ENCODE measurements around the gene TAP1. TPM values are rescaled to one million over a fixed set of nuclear protein-coding genes. Genes with fewer than 3 reads are reported as not detected.

Gene TAP1, protein sequence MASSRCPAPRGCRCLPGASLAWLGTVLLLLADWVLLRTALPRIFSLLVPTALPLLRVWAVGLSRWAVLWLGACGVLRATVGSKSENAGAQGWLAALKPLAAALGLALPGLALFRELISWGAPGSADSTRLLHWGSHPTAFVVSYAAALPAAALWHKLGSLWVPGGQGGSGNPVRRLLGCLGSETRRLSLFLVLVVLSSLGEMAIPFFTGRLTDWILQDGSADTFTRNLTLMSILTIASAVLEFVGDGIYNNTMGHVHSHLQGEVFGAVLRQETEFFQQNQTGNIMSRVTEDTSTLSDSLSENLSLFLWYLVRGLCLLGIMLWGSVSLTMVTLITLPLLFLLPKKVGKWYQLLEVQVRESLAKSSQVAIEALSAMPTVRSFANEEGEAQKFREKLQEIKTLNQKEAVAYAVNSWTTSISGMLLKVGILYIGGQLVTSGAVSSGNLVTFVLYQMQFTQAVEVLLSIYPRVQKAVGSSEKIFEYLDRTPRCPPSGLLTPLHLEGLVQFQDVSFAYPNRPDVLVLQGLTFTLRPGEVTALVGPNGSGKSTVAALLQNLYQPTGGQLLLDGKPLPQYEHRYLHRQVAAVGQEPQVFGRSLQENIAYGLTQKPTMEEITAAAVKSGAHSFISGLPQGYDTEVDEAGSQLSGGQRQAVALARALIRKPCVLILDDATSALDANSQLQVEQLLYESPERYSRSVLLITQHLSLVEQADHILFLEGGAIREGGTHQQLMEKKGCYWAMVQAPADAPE
- 18.8 and 25.9 TPM in 2 replicates for total RNA-seq
- polyA plus RNA-seq, result 15.6 and 17.2 TPM in 2 replicates
- polyA plus RNA-seq (2011; cell fraction: cytosol; rRNA removed), result 14.7 and 16.3 TPM in 2 replicates
- polyA plus RNA-seq (2011; cell fraction: nucleus; rRNA removed), result 13.8 TPM in 2 replicates
- polyA plus RNA-seq (2012), result 31.2 and 34.9 TPM in 2 replicates
- 21.4 and 23.8 TPM in 2 replicates for polyA minus RNA-seq
- polyA minus RNA-seq (2011; cell fraction: cytosol; rRNA and poly(A)+ RNA removed), result 36.5 TPM
- polyA minus RNA-seq (2011; cell fraction: nucleus; rRNA and poly(A)+ RNA removed), result 3.1 and 4.5 TPM in 2 replicates
- Bru-seq, nascent RNA, result percentile 45 among the genes with signal in this experiment
- BruChase-seq, experiment 1, labeled RNA remaining after a 6-hour chase, result percentile 77 among the genes with signal in this experiment
- BruChase-seq, experiment 2, labeled RNA remaining after a 2-hour chase, result percentile 55 among the genes with signal in this experiment
- long read RNA-seq, transcript TAP1-201 (11 exons, 2,959 nt), result major isoform, 56 of 71 reads
- long read RNA-seq, partial matches to known transcripts, result 4 of 71 reads
- long read RNA-seq, other reads (novel, unspliced or antisense), result 7 of 71 reads

DNA sequence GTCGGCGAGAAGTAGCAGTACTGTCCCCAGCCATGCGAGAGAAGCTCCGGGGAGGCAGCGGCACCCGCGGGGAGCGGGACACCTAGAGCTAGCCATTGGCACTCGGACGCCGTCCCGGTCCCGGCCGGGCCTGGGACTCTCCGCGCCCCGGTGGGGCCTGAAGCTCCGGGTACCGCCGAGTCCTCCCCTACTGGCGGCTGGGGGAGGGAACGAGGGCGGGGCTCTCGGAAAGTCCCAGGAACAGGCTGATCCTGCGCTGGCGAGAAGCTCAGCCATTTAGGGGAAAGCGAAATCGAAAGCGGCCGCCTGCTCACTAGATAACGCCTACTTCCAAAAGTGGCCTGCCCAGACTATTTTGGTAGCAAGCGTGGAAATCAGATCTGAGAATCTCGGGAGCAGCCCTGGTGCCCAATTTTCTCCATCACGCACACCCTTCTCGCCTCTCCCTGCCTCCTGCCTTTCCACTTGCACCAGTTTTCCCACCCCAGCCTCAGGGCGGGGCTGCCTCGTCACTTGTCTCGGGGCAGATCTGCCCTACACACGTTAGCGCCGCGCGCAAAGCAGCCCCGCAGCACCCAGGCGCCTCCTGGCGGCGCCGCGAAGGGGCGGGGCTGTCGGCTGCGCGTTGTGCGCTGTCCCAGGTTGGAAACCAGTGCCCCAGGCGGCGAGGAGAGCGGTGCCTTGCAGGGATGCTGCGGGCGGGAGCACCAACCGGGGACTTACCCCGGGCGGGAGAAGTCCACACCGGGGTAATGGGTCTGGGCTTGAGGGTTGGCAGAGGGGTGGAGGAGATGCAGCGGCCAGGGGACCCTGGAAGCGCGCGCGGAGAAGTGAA, at the start of gene TAP1, which contains the start of gene PSMB9:
Gene TAP1, minus strand, starts transcription at position 164 of the 835 bp plus-strand sequence. Its CDS starts 68 bp downstream, at position 96.
Gene PSMB9, plus strand, starts transcription at position 652 of the 835 bp plus-strand sequence. Its CDS starts 38 bp downstream, at position 690.
- Histone ChIP-seq H4K20me1 (replicated peaks; ENCODE audit: control insufficient read depth, extremely low read depth, insufficient read depth, low read length) (no peaks in the 10 kb centered on the region), H3K9me1 (replicated peaks; ENCODE audit: control insufficient read depth, extremely low read depth, insufficient read depth, low read length) (no peaks in the 10 kb centered on the region), H3K27me3 (ENCODE audit: control insufficient read depth in 2 of 2, insufficient read depth in 2 of 2, low read length in 2 of 2) (peaks cover 2 to 15% of the 10 kb centered on the region in 2 experiments), H3K27ac (ENCODE audit: insufficient read depth, low read depth, low read length) (peak within 1 kb of the TSS; percentile 18), H3K4me2 (ENCODE audit: insufficient read depth, low read length) (peak within 1 kb of the TSS; percentile 75), H3K9me3 (replicated peaks; ENCODE audit: control insufficient read depth, insufficient read depth, low read length) (no peaks in the 10 kb centered on the region), H3K36me3 (ENCODE audit: control insufficient read depth in 2 of 2, extremely low read depth in 1 of 2, insufficient read depth in 2 of 2, low read length in 2 of 2) (no peaks in the 10 kb centered on the region), H2AFZ (ENCODE audit: low read depth, low read length) (peak within 1 kb of the TSS; percentile 61), H3K79me2 (ENCODE audit: control insufficient read depth, insufficient read depth, low read length) (no peaks in the 10 kb centered on the region), H3K4me3 (replicated peaks in 1 of 3; ENCODE audit: insufficient read depth in 1 of 3, low read depth in 1 of 3, low read length in 3 of 3) (peak within 1 kb of the TSS; percentile 63 to 83 (median 75)), H3K4me1 (ENCODE audit: control insufficient read depth, extremely low read depth, insufficient read depth, low read length) (peaks cover 13% of the 10 kb centered on the region), H3K9ac (replicated peaks; ENCODE audit: extremely low read depth, insufficient read depth, low read length) (peak within 1 kb of the TSS; percentile 50)
- dilution Hi-C loops (cut with MboI; ENCODE audit: extremely low pct_ligation_motif_present, low sequenced_read_pairs) (no loop called here), intact Hi-C loops (cut with micrococcal nuclease) (loop anchor here (1.0 kb wide), 3 partner anchors 9 to 27 kb away; partner anchors contain the start of genes PSMB8 and TAP2)
- CTCF ChIA-PET, result interaction anchor here (0.8 to 8.1 kb wide), 20 partner anchors 8 to 464 kb away, joined by 3 to 274 read pairs (median 6); partner anchors contain the start of genes HLA-DMA, PSMB8, TAP2 and ZBTB22
- no TSS peak for BruUV-seq (replicated peaks)
- POLR2A ChIA-PET, result interaction anchor here (1.4 to 2.2 kb wide), 2 partner anchors 15 to 118 kb away, joined by 7 to 12 read pairs; partner anchors contain the start of gene TAP2
- TF ChIP-seq POLR2AphosphoS5 (IDR thresholded peaks at IDR 0.05; ENCODE audit: insufficient read depth, low read depth, low read length) (peak; percentile 18), CTCF (IDR thresholded peaks at IDR 0.05; ENCODE audit: extremely low read depth in 1 of 2, insufficient read depth in 1 of 2, low read depth in 1 of 2, low read length in 2 of 2) (peak; percentile 82 to 86), FOS (IDR thresholded peaks at IDR 0.05; ENCODE audit: borderline replicate concordance, insufficient read depth, low read length) (peak; percentile 28), MYC (IDR thresholded peaks at IDR 0.05; ENCODE audit: low read depth, low read length) (no peak), POLR2A (IDR thresholded peaks at IDR 0.05; ENCODE audit: low read depth, low read length) (peak; percentile 64)
- FAIRE-seq, result peak; percentile 96
- peak; percentile 96 for DNase-seq (ENCODE audit: low read depth, low spot score)
